Endothelial cell of umbilical vein (primary cell): ENCODE data around the gene ZMIZ1. TPM values are rescaled to one million over a fixed set of nuclear protein-coding genes. Genes with fewer than 3 reads are reported as not detected.

Experiments
- BruUV-seq: library from RNA; stranded (reverse); fragments of 400-500 nt; replicated peaks from 2 replicates; lab custom pipeline; 2021; lab: Mats Ljungman, UMichigan
- CTCF ChIA-PET: fragments of 300-600, 350-600 bp; sonication (Branson Sonifier 250); formaldehyde crosslinking; loops from one replicate; lab custom pipeline; 2021; ENCODE audit warnings: antibody characterized with exemption, inconsistent platforms; lab: Charles Lee
- POLR2A ChIA-PET: fragments of 300-600, 350-600 bp; sonication (Branson Sonifier 250); formaldehyde crosslinking; loops from one replicate; lab custom pipeline; 2021; ENCODE audit warnings: antibody characterized with exemption, inconsistent platforms; lab: Charles Lee
- DNase-seq: peaks from one replicate; pipeline ENCODE4 v3.0.0-alpha.2; 2011; ENCODE audit warnings: low read depth, low spot score
- FAIRE-seq: peaks from 2 replicates; lab custom pipeline; 2011; peaks lifted over from hg19 to GRCh38; lab: Jason Lieb, UNC
- H2AFZ ChIP-seq: 2 replicates; pipeline ENCODE4 v1.6.0; 2012; ENCODE audit warnings: low read depth, low read length, control low read depth, inconsistent platforms
- H3K27ac ChIP-seq: 2 replicates; pipeline ENCODE4 v1.5.1; 2011; ENCODE audit warnings: low read depth, mild to moderate bottlenecking, control low read depth, low read length, moderate library complexity; ENCODE audit not compliant: insufficient read depth
- H3K27me3 ChIP-seq, 2 experiments: 2 replicates each; pipeline versions ENCODE4 v1.6.0 to v1.6.1; 2011; ENCODE audit warnings: low read length in 2 of 2, mixed read lengths in 1 of 2; ENCODE audit not compliant: control insufficient read depth in 2 of 2, insufficient read depth in 2 of 2
- H3K36me3 ChIP-seq, 2 experiments: 2 replicates in 1 of 2; 3 replicates in 1 of 2; pipeline ENCODE4 v1.5.1; 2011; ENCODE audit warnings: low read length in 2 of 2, mild to moderate bottlenecking in 1 of 2, moderate library complexity in 1 of 2; ENCODE audit not compliant: control insufficient read depth in 2 of 2, insufficient read depth in 2 of 2; ENCODE audit errors: extremely low read depth in 1 of 2
- H3K4me1 ChIP-seq: 3 replicates; pipeline ENCODE4 v1.5.1; 2011; ENCODE audit warnings: mild to moderate bottlenecking, low read length; ENCODE audit not compliant: control insufficient read depth, insufficient read depth; ENCODE audit errors: extremely low read depth
- H3K4me2 ChIP-seq: 2 replicates; pipeline ENCODE4 v1.6.1; 2011; ENCODE audit warnings: low read length, control low read depth, mixed read lengths; ENCODE audit not compliant: insufficient read depth
- H3K4me3 ChIP-seq, 3 experiments: fragments of 200-600 bp in 1 of 3; sonication (generic), shearing (Covaris generic) in 1 of 3; replicated peaks in 1 of 3; 2 replicates each; pipeline ENCODE4 v1.5.1; 2011 to 2016; ENCODE audit warnings: control low read depth in 3 of 3, low read length in 3 of 3, mild to moderate bottlenecking in 2 of 3, inconsistent platforms in 1 of 3, low read depth in 1 of 3, moderate library complexity in 1 of 3; ENCODE audit not compliant: insufficient read depth in 1 of 3
- H3K79me2 ChIP-seq: 2 replicates; pipeline ENCODE4 v1.6.0; 2012; ENCODE audit warnings: low read length, inconsistent platforms; ENCODE audit not compliant: control insufficient read depth, insufficient read depth
- H3K9ac ChIP-seq: replicated peaks from 2 replicates; pipeline ENCODE3; 2011; ENCODE audit warnings: low read length, control low read depth; ENCODE audit not compliant: insufficient read depth; ENCODE audit errors: extremely low read depth
- H3K9me1 ChIP-seq: replicated peaks from 3 replicates; pipeline ENCODE4 v1.6.0; 2011; ENCODE audit warnings: mild to moderate bottlenecking, low read length; ENCODE audit not compliant: control insufficient read depth, insufficient read depth; ENCODE audit errors: extremely low read depth
- H3K9me3 ChIP-seq: replicated peaks from 2 replicates; pipeline ENCODE4 v1.5.1; 2012; ENCODE audit warnings: low read length, inconsistent platforms; ENCODE audit not compliant: control insufficient read depth, insufficient read depth
- H4K20me1 ChIP-seq: replicated peaks from 2 replicates; pipeline ENCODE3; 2011; ENCODE audit warnings: mild to moderate bottlenecking, low read length; ENCODE audit not compliant: control insufficient read depth, insufficient read depth; ENCODE audit errors: extremely low read depth
- CTCF ChIP-seq, 2 donors: IDR thresholded peaks; 1 replicate in 1 of 2; 2 replicates in 1 of 2; pipeline ENCODE4 v1.5.1; 2011; ENCODE audit warnings: low read length in 2 of 2, mild to moderate bottlenecking in 2 of 2, moderate library complexity in 2 of 2, control low read depth in 1 of 2, inconsistent platforms in 1 of 2, low read depth in 1 of 2; ENCODE audit not compliant: insufficient read depth in 1 of 2; ENCODE audit errors: extremely low read depth in 1 of 2
- EZH2 ChIP-seq: IDR thresholded peaks from 2 replicates; pipeline ENCODE4 v1.6.1; 2012; ENCODE audit warnings: borderline replicate concordance, low read depth, mild to moderate bottlenecking, moderate library complexity, low read length, inconsistent platforms; ENCODE audit not compliant: severe bottlenecking
- FOS ChIP-seq: IDR thresholded peaks from 2 replicates; pipeline ENCODE4 v1.6.1; 2011; ENCODE audit warnings: mild to moderate bottlenecking, low read length, moderate library complexity, borderline replicate concordance; ENCODE audit not compliant: insufficient read depth
- GATA2 ChIP-seq: IDR thresholded peaks from 2 replicates; pipeline ENCODE4 v1.7.0; 2011; ENCODE audit warnings: low read depth, mild to moderate bottlenecking, moderate library complexity, mixed read lengths, low read length; ENCODE audit not compliant: insufficient read length, insufficient read depth
- JUN ChIP-seq: IDR thresholded peaks from 2 replicates; pipeline ENCODE4 v1.6.1; 2011; ENCODE audit warnings: borderline replicate concordance, low read depth; ENCODE audit not compliant: insufficient read length, insufficient read depth
- MAX ChIP-seq: IDR thresholded peaks from 2 replicates; pipeline ENCODE4 v1.6.1; 2011; ENCODE audit not compliant: insufficient read depth, insufficient read length
- MYC ChIP-seq: IDR thresholded peaks from one replicate; pipeline ENCODE4 v1.6.1; 2011; ENCODE audit warnings: mild to moderate bottlenecking, low read depth, low read length
- POLR2A ChIP-seq: IDR thresholded peaks from 2 replicates; pipeline ENCODE4 v1.6.1; 2012; ENCODE audit warnings: low read depth, mild to moderate bottlenecking, control low read depth, low read length
- POLR2AphosphoS5 ChIP-seq: IDR thresholded peaks from 2 replicates; pipeline ENCODE4 v1.6.1; 2012; ENCODE audit warnings: low read depth, mild to moderate bottlenecking, control low read depth, low read length, moderate library complexity; ENCODE audit not compliant: insufficient read depth
- dilution Hi-C: fragments of 300-500 bp; cut with MboI; formaldehyde crosslinking; loops from one replicate; pipeline ENCODE4 v1.15.0; 2019; ENCODE audit warnings: low sequenced_read_pairs; ENCODE audit not compliant: extremely low pct_ligation_motif_present
- intact Hi-C: fragments of 100-400 bp; cut with micrococcal nuclease; formaldehyde crosslinking; loops from one replicate; pipeline ENCODE4 v1.10.0; 2022
- polyA plus RNA-seq, 4 experiments: library from polyadenylated mRNA; depleted of rRNA in 3 of 4; stranded (reverse) in 3 of 4; unstranded in 1 of 4; fragments of >200 nt; gene quantifications; 2 replicates each; pipeline versions ENCODE4 v1.2.1 to v1.2.3, GENCODE V29; 2011 to 2012; ENCODE audit warnings: missing spikeins in 1 of 4
- total RNA-seq: library from RNA; stranded (reverse); gene quantifications from 2 replicates; pipeline ENCODE4 v1.2.3, GENCODE V29; 2021

Gene ZMIZ1
- total and polyA plus RNA-seq, 2 donors (not counting 3 experiments of a cell fraction or from before 2014, with no cell fraction given), result 12.5 to 46.7 TPM

- dilution Hi-C loops, result no loop called here
- TF ChIP-seq MYC, result no peak
- TF ChIP-seq GATA2, result no peak
- no peak for TF ChIP-seq EZH2
- TF ChIP-seq FOS, result no peak
- no peak for TF ChIP-seq MAX
Measured at GRCh38 chr10:79311581-79312407, 243.0 kb downstream of the ZMIZ1 start.

GRCh38 chr10:79312601-79313187, 243.9 kb downstream of the ZMIZ1 start:
- BruUV-seq, result no TSS peak
- H3K4me3 ChIP-seq, result no peak overlapping the region
- H3K4me2 ChIP-seq, result no peak overlapping the region
- DNase-seq (no peak), FAIRE-seq (no peak)
- no peaks in the 10 kb centered on the region for H4K20me1 ChIP-seq
- no peak overlapping the region for H3K27ac ChIP-seq
- H3K36me3 ChIP-seq, result peaks cover 13 to 50% of the 10 kb centered on the region in 2 experiments
- H3K9me1 ChIP-seq, result no peaks in the 10 kb centered on the region
- H2AFZ ChIP-seq, result no peak overlapping the region
- TF ChIP-seq POLR2AphosphoS5 (no peak), POLR2A (no peak), JUN (no peak), CTCF (IDR thresholded peaks at IDR 0.05; ENCODE audit: extremely low read depth in 1 of 2, insufficient read depth in 1 of 2, low read depth in 1 of 2, low read length in 2 of 2) (no peak), FOS (no peak)
- no peaks in the 10 kb centered on the region for H3K9me3 ChIP-seq
- no peak overlapping the region for H3K9ac ChIP-seq
- H3K4me1 ChIP-seq, result peaks cover 5% of the 10 kb centered on the region
- H3K27me3 ChIP-seq, result no peaks in the 10 kb centered on the region
- no peaks in the 10 kb centered on the region for H3K79me2 ChIP-seq
- POLR2A ChIA-PET, result no interaction called here
- intact Hi-C loops, result no loop called here
- dilution Hi-C loops, result no loop called here
- CTCF ChIA-PET, result no interaction called here

More at GRCh38 chr10:79311581-79312407, 243.0 kb downstream of the ZMIZ1 start:
- Histone ChIP-seq H3K9me3 (no peaks in the 10 kb centered on the region), H3K4me3 (no peak overlapping the region), H3K9ac (no peak overlapping the region), H3K4me1 (no peaks in the 10 kb centered on the region), H3K4me2 (no peak overlapping the region), H3K27me3 (no peaks in the 10 kb centered on the region), H3K27ac (no peak overlapping the region), H3K36me3 (peaks cover 13 to 58% of the 10 kb centered on the region in 2 experiments), H3K9me1 (no peaks in the 10 kb centered on the region), H2AFZ (no peak overlapping the region), H4K20me1 (no peaks in the 10 kb centered on the region), H3K79me2 (no peaks in the 10 kb centered on the region)
- no peak for FAIRE-seq
- POLR2A ChIA-PET, result no interaction called here
- intact Hi-C loops, result no loop called here
- no peak for DNase-seq
- CTCF ChIA-PET, result no interaction called here
- BruUV-seq, result no TSS peak
